ENCODE results near the gene SARDH. TPM values are rescaled to one million over a fixed set of nuclear protein-coding genes. Genes with fewer than 3 reads are reported as not detected.

Gene SARDH
- total RNA-seq, 1 experiment from 2014 or later, result 5.6 TPM

DNA sequence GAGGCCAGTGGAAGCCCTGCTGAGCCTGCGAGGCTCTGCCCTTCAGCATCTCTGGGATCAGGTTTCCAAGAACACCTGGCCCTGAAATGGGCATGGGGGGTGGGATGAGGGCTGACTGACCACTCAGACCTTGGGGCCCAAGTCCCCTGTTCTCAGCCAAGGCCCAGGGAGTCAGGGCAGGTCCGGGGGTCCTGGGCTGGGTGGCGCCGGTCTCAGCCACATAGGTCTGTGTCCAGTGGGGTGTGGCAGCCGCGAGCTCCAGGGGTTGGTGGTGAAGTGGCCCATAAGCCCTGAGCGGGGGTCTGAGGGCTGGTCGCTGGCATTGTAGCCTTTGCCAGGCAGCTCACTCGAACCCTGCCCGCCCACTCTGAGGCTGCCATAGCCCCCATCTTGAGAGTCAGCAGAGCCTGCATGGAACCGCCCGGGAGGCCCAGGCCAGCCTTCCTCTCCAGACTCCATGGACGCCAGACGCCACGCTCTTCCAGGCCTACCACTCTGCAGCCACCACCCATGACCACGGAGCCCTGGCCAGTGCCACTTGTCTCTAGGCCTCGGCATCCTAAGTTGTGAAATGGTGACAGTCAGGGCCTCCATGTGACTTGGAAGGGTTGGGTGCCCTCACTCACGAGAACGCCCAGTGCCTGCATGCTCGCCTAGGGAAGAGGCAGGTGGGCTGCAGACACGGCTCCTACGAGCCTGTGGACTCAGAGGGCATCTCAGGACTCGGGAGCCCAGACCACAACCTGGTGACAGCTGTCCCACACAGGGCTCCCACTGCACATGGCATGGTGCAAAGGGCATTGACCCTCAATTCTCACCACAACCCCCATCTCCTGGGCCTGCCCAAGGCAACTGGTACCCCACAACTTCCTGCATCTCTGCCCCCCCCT lies 108.7 kb downstream of the SARDH start:
- Histone ChIP-seq H2AFZ (ENCODE audit: low read depth, low read length, poor library complexity, severe bottlenecking) (no peak overlapping the region), H3K4me3 (replicated peaks in 1 of 2; ENCODE audit: low read depth in 1 of 2, low read length in 2 of 2) (no peak overlapping the region), H3K27me3 (ENCODE audit: insufficient read depth, low read length) (peaks cover 9% of the 10 kb centered on the region; the same call in 1 of the 2 replicates), H3K27ac (ENCODE audit: low read depth, low read length) (no peak overlapping the region), H3K4me1 (ENCODE audit: control insufficient read depth in 1 of 2, insufficient read depth in 2 of 2, low read length in 2 of 2) (no peaks in the 10 kb centered on the region; a peak in 1 of 4 replicates), H3K36me3 (ENCODE audit: control insufficient read depth in 1 of 2, insufficient read depth in 2 of 2, low read length in 2 of 2) (no peaks in the 10 kb centered on the region), H4K20me1 (ENCODE audit: insufficient read depth) (no peaks in the 10 kb centered on the region), H3K9ac (ENCODE audit: low read length) (no peak overlapping the region), H3K4me2 (ENCODE audit: low read length) (no peak overlapping the region), H3K79me2 (ENCODE audit: insufficient read depth, low read length) (no peaks in the 10 kb centered on the region), H3K9me2 (ENCODE audit: insufficient read depth) (no peaks in the 10 kb centered on the region), H3K9me3 (ENCODE audit: control insufficient read depth in 1 of 2, insufficient read depth in 1 of 2, low read depth in 1 of 2, low read length in 2 of 2) (no peaks in the 10 kb centered on the region)
- intact Hi-C loops (cut with micrococcal nuclease), result no loop called here
- no peak for TF ChIP-seq CBX3 (IDR thresholded peaks at IDR 0.05; ENCODE audit: low read depth)
- TF ChIP-seq, protein P1, sequence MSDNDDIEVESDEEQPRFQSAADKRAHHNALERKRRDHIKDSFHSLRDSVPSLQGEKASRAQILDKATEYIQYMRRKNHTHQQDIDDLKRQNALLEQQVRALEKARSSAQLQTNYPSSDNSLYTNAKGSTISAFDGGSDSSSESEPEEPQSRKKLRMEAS (IDR thresholded peaks at IDR 0.05), result no peak
- no peak for TF ChIP-seq EZH2 (IDR thresholded peaks at IDR 0.05)
- DNase-seq (ENCODE audit: low read depth, low spot score), result no peak
- no TSS peak for BruUV-seq (replicated peaks)
- RAD21 ChIA-PET (ENCODE audit: low non-redundant PET in 1 of 2, low total read pairs in 2 of 2, uncharacterized antibody in 2 of 2, unreplicated experiment in 2 of 2), result no interaction called here
- CTCF ChIA-PET, result no interaction called here
- no peak for ATAC-seq
- POLR2A ChIA-PET, result no interaction called here

DNA sequence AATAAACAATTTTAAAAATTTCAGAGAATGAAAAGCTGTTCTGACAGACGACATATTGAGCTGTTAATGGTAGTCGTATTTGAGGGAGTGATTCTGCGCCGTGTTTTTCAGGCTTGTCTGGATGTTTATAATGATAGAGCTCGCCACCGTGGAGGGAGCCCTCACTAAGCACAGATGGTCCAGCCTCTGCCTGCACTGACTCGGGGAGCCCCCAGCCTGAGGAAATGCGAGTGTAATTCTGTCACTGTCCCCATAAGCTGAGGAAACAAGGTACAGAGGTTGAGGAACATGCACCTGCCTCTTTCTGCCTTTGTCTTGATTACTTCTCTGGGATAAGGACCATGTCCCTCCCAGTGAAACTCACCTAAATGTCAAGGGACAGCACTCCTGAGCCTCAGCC lies 109.4 kb downstream of the SARDH start:
- Histone ChIP-seq H3K9me3 (ENCODE audit: control insufficient read depth in 1 of 2, insufficient read depth in 1 of 2, low read depth in 1 of 2, low read length in 2 of 2) (no peaks in the 10 kb centered on the region), H4K20me1 (ENCODE audit: insufficient read depth) (no peaks in the 10 kb centered on the region), H3K27ac (ENCODE audit: low read depth, low read length) (no peak overlapping the region), H2AFZ (ENCODE audit: low read depth, low read length, poor library complexity, severe bottlenecking) (no peak overlapping the region), H3K4me1 (ENCODE audit: control insufficient read depth in 1 of 2, insufficient read depth in 2 of 2, low read length in 2 of 2) (no peaks in the 10 kb centered on the region; a peak in 1 of 4 replicates), H3K4me2 (ENCODE audit: low read length) (no peak overlapping the region), H3K4me3 (replicated peaks in 1 of 2; ENCODE audit: low read depth in 1 of 2, low read length in 2 of 2) (no peak overlapping the region), H3K79me2 (ENCODE audit: insufficient read depth, low read length) (no peaks in the 10 kb centered on the region), H3K27me3 (ENCODE audit: insufficient read depth, low read length) (peaks cover 9% of the 10 kb centered on the region; the same call in 1 of the 2 replicates), H3K36me3 (ENCODE audit: control insufficient read depth in 1 of 2, insufficient read depth in 2 of 2, low read length in 2 of 2) (no peaks in the 10 kb centered on the region), H3K9ac (ENCODE audit: low read length) (no peak overlapping the region), H3K9me2 (ENCODE audit: insufficient read depth) (no peaks in the 10 kb centered on the region)
- intact Hi-C loops (cut with micrococcal nuclease), result no loop called here
- ChIA-PET CTCF (no interaction called here), POLR2A (no interaction called here), RAD21 (ENCODE audit: low non-redundant PET in 1 of 2, low total read pairs in 2 of 2, uncharacterized antibody in 2 of 2, unreplicated experiment in 2 of 2) (no interaction called here)
- TF ChIP-seq EGR1 (IDR thresholded peaks at IDR 0.05; ENCODE audit: low read depth), result no peak
- no peak for TF ChIP-seq RAD21 (IDR thresholded peaks at IDR 0.05; ENCODE audit: low read depth)
- no peak for TF ChIP-seq ZFX (IDR thresholded peaks at IDR 0.05)
- no peak for TF ChIP-seq SP1 (IDR thresholded peaks at IDR 0.05; ENCODE audit: low read depth)
- no peak for TF ChIP-seq YY1 (IDR thresholded peaks at IDR 0.05; ENCODE audit: extremely low read depth, insufficient replicate concordance, low read depth, low read length)
- no peak for TF ChIP-seq POLR2A (IDR thresholded peaks at IDR 0.05; ENCODE audit: borderline replicate concordance, extremely low read depth, insufficient read depth, insufficient read length)
- no peak for TF ChIP-seq JUND (IDR thresholded peaks at IDR 0.05)
- no peak for TF ChIP-seq CEBPB (IDR thresholded peaks at IDR 0.05; ENCODE audit: low read depth)
- ATAC-seq (no peak), DNase-seq (ENCODE audit: low read depth, low spot score) (no peak)
- no TSS peak for BruUV-seq (replicated peaks)

Data from HCT116 (cell line).